HG02763 (cell line): ENCODE data around the gene ATG4A.

Experiments
- ATAC-seq: cut with Tn5 transposase; IDR thresholded peaks from one replicate; pipeline ENCODE4 v1.9.1; 2021; ENCODE audit warnings: mild to moderate bottlenecking, moderate library complexity; ENCODE audit not compliant: unreplicated experiment

Gene ATG4A

DNA sequence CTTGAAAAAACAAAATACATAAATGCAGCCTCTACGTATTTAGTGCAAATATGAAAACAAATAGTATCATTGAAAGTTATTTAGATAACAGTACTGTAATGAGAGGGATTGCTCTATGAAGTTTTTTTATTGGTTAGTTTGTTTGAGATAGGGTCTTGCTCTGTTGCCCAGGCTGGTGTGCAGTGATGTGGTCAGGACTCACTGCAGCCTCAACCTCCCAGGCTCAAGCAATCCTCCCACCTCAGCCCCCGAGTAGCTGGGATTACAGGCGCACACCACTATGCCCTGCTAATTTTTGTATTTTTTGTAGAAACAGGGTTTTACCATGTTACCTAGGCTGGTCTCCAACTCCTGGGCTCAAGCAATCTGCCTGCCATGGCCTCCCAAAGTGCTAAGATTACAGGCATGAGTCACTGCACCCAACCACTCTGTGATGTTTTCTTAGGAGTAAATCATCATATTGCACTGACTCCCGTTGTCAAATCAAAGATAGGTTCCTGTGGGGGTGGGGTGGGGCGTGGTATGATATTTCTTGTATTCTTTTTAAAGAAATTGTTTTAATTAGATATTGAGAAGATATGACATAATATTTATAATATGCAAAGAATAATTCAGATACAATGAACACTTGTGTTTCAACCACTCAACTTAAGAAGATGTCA lies 75.8 kb downstream of the ATG4A start:
- ATAC-seq: no peak

GRCh38 chrX:108168961-108169740 lies 77.6 kb downstream of the ATG4A start:
- no peak for ATAC-seq

- ATAC-seq: no peak
Observed at GRCh38 chrX:108169768-108170167, 78.2 kb downstream of the ATG4A start.

DNA sequence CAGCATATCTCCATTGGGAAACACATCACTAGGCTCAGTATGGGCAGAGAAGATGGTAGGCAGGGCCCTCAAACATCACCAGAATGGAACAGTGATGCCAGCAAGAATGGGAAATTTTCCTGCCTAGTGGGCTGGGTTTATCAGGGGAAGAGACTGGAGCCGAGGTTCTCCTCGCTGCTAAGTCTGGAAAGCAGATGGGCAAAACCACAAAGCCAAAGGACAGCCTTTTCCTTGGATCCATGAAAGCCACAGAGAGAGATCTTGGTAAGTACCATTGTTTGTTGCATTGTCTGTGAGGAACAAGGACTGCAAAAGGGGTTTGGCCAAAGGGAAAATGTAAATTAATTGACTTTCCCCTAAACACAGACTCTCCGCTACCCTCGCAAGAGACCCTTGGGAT lies 80.1 kb downstream of the ATG4A start:
- ATAC-seq: no peak

- ATAC-seq: no peak
Observed at GRCh38 chrX:108173874-108174273, 82.3 kb downstream of the ATG4A start.

- no peak for ATAC-seq
Observed at GRCh38 chrX:108177351-108178142, 86.0 kb downstream of the ATG4A start.

- no peak for ATAC-seq
Observed at GRCh38 chrX:108178143-108178498, 86.5 kb downstream of the ATG4A start.

GRCh38 chrX:108186811-108187210 lies 95.2 kb downstream of the ATG4A start:
- ATAC-seq: no peak

DNA sequence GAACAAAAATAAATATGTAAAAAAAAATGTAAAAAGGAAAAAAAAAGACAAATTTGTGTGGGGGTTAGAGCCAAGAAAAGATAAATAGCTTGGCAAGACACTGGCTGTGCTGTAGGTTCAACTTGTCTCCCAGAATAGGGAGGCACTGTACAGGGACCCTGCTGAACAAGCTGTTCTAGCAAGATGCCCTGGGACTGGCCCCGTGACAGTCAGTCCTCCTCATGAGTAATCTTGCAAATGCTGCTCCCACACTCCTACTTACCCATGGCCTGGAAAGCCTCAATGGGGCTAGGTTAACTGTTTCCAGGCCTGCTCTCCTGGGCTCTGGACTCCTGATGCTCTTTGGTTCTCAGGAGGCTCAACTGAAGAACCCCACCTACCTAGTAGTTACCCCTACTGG lies 106.8 kb downstream of the ATG4A start:
- no peak for ATAC-seq

GRCh38 chrX:108199041-108199440 lies 107.5 kb downstream of the ATG4A start:
- no peak for ATAC-seq

- ATAC-seq: no peak
Observed at GRCh38 chrX:108199691-108200090, 108.1 kb downstream of the ATG4A start.

GRCh38 chrX:108203540-108203939 lies 112.0 kb downstream of the ATG4A start:
- ATAC-seq: no peak
